H9 (cell line): Measurements from ENCODE around the gene ASCC1. TPM values are rescaled to one million over a fixed set of nuclear protein-coding genes. Genes with fewer than 3 reads are reported as not detected.

Experiments used
- DNase-seq: peaks from one replicate; pipeline ENCODE4 v3.0.0-alpha.2; 2017
- H2AFZ ChIP-seq: one replicate; pipeline ENCODE4 v1.6.1; 2013; ENCODE audit warnings: mild to moderate bottlenecking, low read length, control low read depth, moderate library complexity
- H2AK5ac ChIP-seq: 2 replicates; pipeline ENCODE4 v1.6.1; 2013; ENCODE audit warnings: low read length, control low read depth, mixed read lengths; ENCODE audit not compliant: insufficient read length
- H2BK120ac ChIP-seq: one replicate; pipeline ENCODE4 v1.6.1; 2013; ENCODE audit warnings: low read depth, mild to moderate bottlenecking, low read length, control low read depth, inconsistent platforms; ENCODE audit not compliant: poor library complexity, severe bottlenecking
- H2BK12ac ChIP-seq: 2 replicates; pipeline ENCODE4 v1.6.1; 2013; ENCODE audit warnings: low read length, control low read depth, mixed read lengths, low read depth; ENCODE audit not compliant: insufficient read length
- H2BK15ac ChIP-seq: 2 replicates; pipeline ENCODE4 v1.6.1; 2013; ENCODE audit warnings: low read depth, low read length, control low read depth
- H2BK20ac ChIP-seq: one replicate; pipeline ENCODE4 v1.6.1; 2013; ENCODE audit warnings: low read depth, mild to moderate bottlenecking, low read length, control low read depth, inconsistent platforms; ENCODE audit not compliant: poor library complexity, severe bottlenecking
- H2BK5ac ChIP-seq: 2 replicates; pipeline ENCODE4 v1.6.1; 2013; ENCODE audit warnings: low read length, control low read depth, mixed read lengths; ENCODE audit not compliant: insufficient read length
- H3K14ac ChIP-seq: 2 replicates; pipeline ENCODE4 v1.6.1; 2013; ENCODE audit warnings: low read length, control low read depth; ENCODE audit not compliant: insufficient read depth
- H3K18ac ChIP-seq: 2 replicates; pipeline ENCODE4 v1.6.1; 2013; ENCODE audit warnings: low read depth, mild to moderate bottlenecking, mixed read lengths, low read length, control low read depth; ENCODE audit not compliant: insufficient read length
- H3K23ac ChIP-seq: 2 replicates; pipeline ENCODE4 v1.6.1; 2013; ENCODE audit warnings: low read length, control low read depth, mixed read lengths, low read depth; ENCODE audit not compliant: insufficient read length
- H3K23me2 ChIP-seq: 2 replicates; pipeline ENCODE4 v1.6.1; 2013; ENCODE audit warnings: low read depth, mild to moderate bottlenecking, mixed read lengths, low read length, control low read depth; ENCODE audit not compliant: insufficient read length, poor library complexity, severe bottlenecking
- H3K27ac ChIP-seq: 2 replicates; pipeline ENCODE4 v1.5.1; 2013; ENCODE audit warnings: low read length, control low read depth, mixed read lengths, low read depth; ENCODE audit not compliant: insufficient read length
- H3K27me3 ChIP-seq: 2 replicates; pipeline ENCODE4 v1.6.1; 2013; ENCODE audit warnings: low read length, control low read depth, inconsistent platforms; ENCODE audit not compliant: insufficient read depth
- H3K4ac ChIP-seq: 2 replicates; pipeline ENCODE4 v1.6.1; 2013; ENCODE audit warnings: low read depth, mild to moderate bottlenecking, control low read depth, inconsistent platforms, low read length, moderate library complexity
- H3K4me1 ChIP-seq: 2 replicates; pipeline ENCODE4 v1.6.1; 2013; ENCODE audit warnings: low read length, control low read depth, inconsistent platforms; ENCODE audit not compliant: insufficient read depth
- H3K4me2 ChIP-seq: 2 replicates; pipeline ENCODE4 v1.6.1; 2013; ENCODE audit warnings: low read length, control low read depth, mixed read lengths; ENCODE audit not compliant: insufficient read length, insufficient read depth
- H3K56ac ChIP-seq: 2 replicates; pipeline ENCODE4 v1.6.1; 2013; ENCODE audit warnings: low read depth, mild to moderate bottlenecking, mixed read lengths, low read length, control low read depth; ENCODE audit not compliant: insufficient read length
- H3K79me1 ChIP-seq: 2 replicates; pipeline ENCODE4 v1.6.1; 2013; ENCODE audit warnings: low read depth, mild to moderate bottlenecking, moderate library complexity, low read length, control low read depth, inconsistent platforms; ENCODE audit not compliant: insufficient read depth, poor library complexity, severe bottlenecking
- H3K79me2 ChIP-seq: 2 replicates; pipeline ENCODE4 v1.6.1; 2013; ENCODE audit warnings: low read length, control low read depth, inconsistent platforms; ENCODE audit not compliant: insufficient read depth
- H3K9ac ChIP-seq: 2 replicates; pipeline ENCODE4 v1.6.1; 2013; ENCODE audit warnings: low read length, control low read depth, mixed read lengths; ENCODE audit not compliant: insufficient read length; ENCODE audit errors: extremely low read depth
- H3K9me3 ChIP-seq: one replicate; pipeline ENCODE4 v1.6.1; 2013; ENCODE audit warnings: low read depth, low read length, inconsistent platforms; ENCODE audit not compliant: control insufficient read depth
- H3T11ph ChIP-seq: one replicate; pipeline ENCODE4 v1.6.1; 2013; ENCODE audit warnings: mild to moderate bottlenecking, low read length, control low read depth, inconsistent platforms
- H4K20me1 ChIP-seq: one replicate; pipeline ENCODE4 v1.6.1; 2013; ENCODE audit not compliant: control insufficient read depth, insufficient read length, insufficient read depth
- H4K5ac ChIP-seq: 2 replicates; pipeline ENCODE4 v1.6.1; 2013; ENCODE audit warnings: low read depth, mild to moderate bottlenecking, mixed read lengths, low read length, control low read depth; ENCODE audit not compliant: insufficient read length
- H4K8ac ChIP-seq: replicated peaks from 2 replicates; pipeline ENCODE4 v1.6.1; 2013; ENCODE audit warnings: low read length, control low read depth, mixed read lengths, low read depth; ENCODE audit not compliant: insufficient read length
- H4K91ac ChIP-seq: 2 replicates; pipeline ENCODE4 v1.6.1; 2013; ENCODE audit warnings: low read depth, mild to moderate bottlenecking, moderate library complexity, mixed read lengths, low read length, control low read depth; ENCODE audit not compliant: insufficient read length
- H3K27ac Mint-ChIP-seq, 3 experiments: 2 replicates in 2 of 3; 3 replicates in 1 of 3; pipeline ENCODE4 v1.8.0; 2020 to 2021; ENCODE audit warnings: mixed read lengths in 3 of 3, mild to moderate bottlenecking in 1 of 3, moderate library complexity in 1 of 3
- H3K27me3 Mint-ChIP-seq: 2 replicates; pipeline ENCODE4 v1.8.0; 2021; ENCODE audit warnings: low read depth, mild to moderate bottlenecking, moderate library complexity, mixed read lengths
- H3K36me3 Mint-ChIP-seq, 3 experiments: 2 replicates in 2 of 3; 3 replicates in 1 of 3; pipeline ENCODE4 v1.8.0; 2020 to 2021; ENCODE audit warnings: low read depth in 3 of 3, mixed read lengths in 3 of 3; ENCODE audit not compliant: insufficient read depth in 1 of 3
- H3K4me1 Mint-ChIP-seq, 2 experiments: 2 replicates each; pipeline ENCODE4 v1.8.0; 2020; ENCODE audit warnings: mixed read lengths in 2 of 2
- H3K4me3 Mint-ChIP-seq, 2 experiments: 2 replicates in 1 of 2; 3 replicates in 1 of 2; pipeline ENCODE4 v1.8.0; 2020 to 2021; ENCODE audit warnings: mild to moderate bottlenecking in 2 of 2, mixed read lengths in 2 of 2, moderate library complexity in 1 of 2
- H3K9me3 Mint-ChIP-seq, 2 experiments: 2 replicates in 1 of 2; 3 replicates in 1 of 2; pipeline ENCODE4 v1.8.0; 2020; ENCODE audit warnings: mild to moderate bottlenecking in 2 of 2, mixed read lengths in 2 of 2, moderate library complexity in 1 of 2
- WGBS: extraction: QIAGEN DNeasy Blood & Tissue Kit; methylation state at CpG from one replicate; pipeline ENCODE4 v1.1.7; 2013; ENCODE audit warnings: missing lambda C conversion rate, low lambda C conversion rate, mixed read lengths; ENCODE audit not compliant: insufficient read length; ENCODE audit errors: extremely low coverage; 5-methylcytosine and 5-hydroxymethylcytosine counted together
- total RNA-seq: library from RNA; stranded (reverse); gene quantifications from 2 replicates; pipeline ENCODE4 v1.2.1, GENCODE V29; 2021
- TF ChIP-seq, protein P1 (sequence below): fragments of 200-600 bp; sonication (generic); conservative IDR thresholded peaks from 3 replicates; pipeline ENCODE4 v1.8.0; 2021; ENCODE audit warnings: antibody characterized with exemption, mild to moderate bottlenecking

The ASCC1 gene
- total RNA-seq, 1 experiment from 2014 or later: 41.2 TPM

DNA sequence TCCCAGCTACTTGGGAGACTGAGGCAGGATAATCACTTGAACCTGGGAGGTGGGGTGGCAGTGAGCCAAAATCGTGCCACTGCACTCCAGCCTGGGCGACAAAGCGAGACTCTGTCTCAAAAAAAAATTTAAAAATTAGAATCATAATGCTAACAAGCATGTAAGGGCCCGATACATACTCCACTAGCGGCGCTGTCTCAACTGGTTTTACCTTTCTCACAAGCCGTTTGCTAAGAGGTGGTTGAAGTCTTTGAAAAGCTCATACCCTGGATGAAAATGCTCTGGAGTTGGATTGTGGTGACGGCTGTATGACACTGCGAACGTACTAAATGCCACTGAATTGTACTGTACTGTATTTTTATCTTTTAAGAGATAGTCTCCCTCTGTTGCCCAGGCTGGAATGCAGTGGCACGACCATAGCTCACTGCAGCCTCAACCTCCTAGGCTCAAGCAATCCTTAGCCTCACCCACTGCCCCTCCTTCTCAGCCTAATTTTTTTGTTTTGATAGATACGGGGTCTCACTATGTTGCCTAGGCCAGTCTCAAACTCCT lies 157.7 kb downstream of the ASCC1 start:
- Histone ChIP-seq H3K9me3 (no peaks in the 10 kb centered on the region), H3T11ph (no peak overlapping the region), H2AFZ (no peak overlapping the region), H4K91ac (no peak overlapping the region), H3K18ac (no peak overlapping the region), H4K5ac (no peak overlapping the region), H3K23ac (no peak overlapping the region), H2BK15ac (no peak overlapping the region), H3K27ac (no peak overlapping the region), H2BK12ac (no peak overlapping the region), H2BK120ac (no peak overlapping the region), H4K20me1 (no peaks in the 10 kb centered on the region), H3K79me1 (no peaks in the 10 kb centered on the region), H3K14ac (no peak overlapping the region), H2BK20ac (no peak overlapping the region), H3K23me2 (no peaks in the 10 kb centered on the region), H4K8ac (no peak overlapping the region), H3K27me3 (no peaks in the 10 kb centered on the region), H2BK5ac (no peak overlapping the region), H3K56ac (no peak overlapping the region), H3K4me2 (no peak overlapping the region), H3K9ac (no peak overlapping the region), H3K4ac (no peak overlapping the region), H2AK5ac (no peak overlapping the region), H3K79me2 (no peaks in the 10 kb centered on the region), H3K4me1 (no peaks in the 10 kb centered on the region)
- Mint-ChIP-seq H3K27me3 (peaks cover 5% of the 10 kb centered on the region), H3K4me3 (no peak overlapping the region), H3K27ac (no peak overlapping the region; a peak in 1 of 7 replicates), H3K36me3 (no peaks in the 10 kb centered on the region), H3K9me3 (no peaks in the 10 kb centered on the region), H3K4me1 (peaks cover 19 to 31% of the 10 kb centered on the region in 2 experiments)
- TF ChIP-seq, protein P1, sequence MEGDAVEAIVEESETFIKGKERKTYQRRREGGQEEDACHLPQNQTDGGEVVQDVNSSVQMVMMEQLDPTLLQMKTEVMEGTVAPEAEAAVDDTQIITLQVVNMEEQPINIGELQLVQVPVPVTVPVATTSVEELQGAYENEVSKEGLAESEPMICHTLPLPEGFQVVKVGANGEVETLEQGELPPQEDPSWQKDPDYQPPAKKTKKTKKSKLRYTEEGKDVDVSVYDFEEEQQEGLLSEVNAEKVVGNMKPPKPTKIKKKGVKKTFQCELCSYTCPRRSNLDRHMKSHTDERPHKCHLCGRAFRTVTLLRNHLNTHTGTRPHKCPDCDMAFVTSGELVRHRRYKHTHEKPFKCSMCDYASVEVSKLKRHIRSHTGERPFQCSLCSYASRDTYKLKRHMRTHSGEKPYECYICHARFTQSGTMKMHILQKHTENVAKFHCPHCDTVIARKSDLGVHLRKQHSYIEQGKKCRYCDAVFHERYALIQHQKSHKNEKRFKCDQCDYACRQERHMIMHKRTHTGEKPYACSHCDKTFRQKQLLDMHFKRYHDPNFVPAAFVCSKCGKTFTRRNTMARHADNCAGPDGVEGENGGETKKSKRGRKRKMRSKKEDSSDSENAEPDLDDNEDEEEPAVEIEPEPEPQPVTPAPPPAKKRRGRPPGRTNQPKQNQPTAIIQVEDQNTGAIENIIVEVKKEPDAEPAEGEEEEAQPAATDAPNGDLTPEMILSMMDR: no peak
- no peak for DNase-seq
- WGBS: no CpG with 5 or more reads among the region's 12 CpGs
